ENCODE results near the gene TMEM190.

The TMEM190 gene

GRCh38 chr19:55372316-55373081 lies 4.1 kb upstream of the TMEM190 start:
- no peak for DNase-seq

DNA sequence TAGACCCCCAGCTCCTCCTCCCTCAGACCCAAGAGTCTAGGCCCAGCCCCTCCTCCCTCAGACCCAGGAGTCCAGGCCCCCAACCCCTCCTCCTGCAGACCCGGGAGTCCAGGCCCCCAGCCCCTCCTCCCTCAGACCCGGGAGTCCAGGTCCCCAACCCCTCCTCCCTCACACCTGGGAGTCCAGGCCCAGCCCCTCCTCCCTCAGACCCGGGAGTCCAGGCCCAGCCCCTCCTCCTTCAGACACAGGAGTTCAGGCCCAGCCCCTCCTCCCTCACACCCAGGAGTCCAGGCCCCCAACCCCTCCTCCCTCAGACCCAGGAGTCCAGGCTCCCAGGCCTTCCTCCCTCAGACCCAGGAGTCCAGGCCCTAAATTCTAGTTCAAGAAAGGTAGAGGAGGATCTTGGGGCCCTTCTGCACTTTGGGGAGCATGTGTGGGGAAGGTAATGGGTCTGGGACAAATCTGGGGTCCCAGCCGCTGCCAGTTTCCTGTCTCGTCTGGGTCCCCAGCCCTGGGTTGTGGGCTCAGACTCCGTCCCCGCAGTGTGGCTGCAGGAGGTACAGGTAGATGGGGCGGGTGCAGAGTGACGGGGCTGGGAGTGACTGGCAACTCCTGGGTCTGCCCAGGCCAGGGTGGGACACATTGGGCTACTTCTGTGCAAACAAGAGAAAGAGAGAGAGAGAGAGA lies 3.2 kb upstream of the TMEM190 start:
- no peak for DNase-seq

GRCh38 chr19:55373993-55374757 lies 2.5 kb upstream of the TMEM190 start:
- no peak for DNase-seq

DNA sequence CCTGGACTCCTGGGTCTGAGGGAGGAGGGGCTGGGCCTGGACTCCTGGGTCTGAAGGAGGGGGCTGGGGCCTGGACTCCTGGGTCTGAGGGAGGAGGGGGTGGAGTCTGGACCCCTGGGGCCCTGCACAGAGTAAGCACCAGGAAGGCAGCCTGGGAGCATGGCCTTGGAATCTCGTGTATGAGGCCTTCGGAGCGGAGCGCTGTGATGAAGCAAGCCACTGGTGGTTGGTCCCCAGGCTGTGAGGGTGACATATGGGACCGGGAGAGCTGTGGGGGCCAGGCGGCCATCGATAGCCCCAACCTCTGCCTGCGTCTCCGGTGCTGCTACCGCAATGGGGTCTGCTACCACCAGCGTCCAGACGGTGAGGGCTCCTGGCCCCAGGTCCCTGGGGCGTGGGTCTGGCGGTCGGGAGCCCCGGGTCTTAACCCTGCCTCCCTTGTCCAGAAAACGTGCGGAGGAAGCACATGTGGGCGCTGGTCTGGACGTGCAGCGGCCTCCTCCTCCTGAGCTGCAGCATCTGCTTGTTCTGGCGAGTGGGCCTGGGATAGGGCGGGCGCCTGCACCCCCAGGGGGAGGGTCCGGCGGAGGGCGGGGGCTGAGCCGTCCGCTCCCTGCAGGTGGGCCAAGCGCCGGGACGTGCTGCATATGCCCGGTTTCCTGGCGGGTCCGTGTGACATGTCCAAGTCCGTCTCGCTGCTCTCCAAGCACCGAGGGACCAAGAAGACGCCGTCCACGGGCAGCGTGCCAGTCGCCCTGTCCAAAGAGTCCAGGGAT lies 918 bp downstream of the TMEM190 start:
- DNase-seq = no peak

GRCh38 chr19:55379174-55379573 lies 2.5 kb downstream of the TMEM190 start:
- no peak for DNase-seq

GRCh38 chr19:55382013-55382412 lies 5.4 kb downstream of the TMEM190 start:
- no peak for DNase-seq

DNA sequence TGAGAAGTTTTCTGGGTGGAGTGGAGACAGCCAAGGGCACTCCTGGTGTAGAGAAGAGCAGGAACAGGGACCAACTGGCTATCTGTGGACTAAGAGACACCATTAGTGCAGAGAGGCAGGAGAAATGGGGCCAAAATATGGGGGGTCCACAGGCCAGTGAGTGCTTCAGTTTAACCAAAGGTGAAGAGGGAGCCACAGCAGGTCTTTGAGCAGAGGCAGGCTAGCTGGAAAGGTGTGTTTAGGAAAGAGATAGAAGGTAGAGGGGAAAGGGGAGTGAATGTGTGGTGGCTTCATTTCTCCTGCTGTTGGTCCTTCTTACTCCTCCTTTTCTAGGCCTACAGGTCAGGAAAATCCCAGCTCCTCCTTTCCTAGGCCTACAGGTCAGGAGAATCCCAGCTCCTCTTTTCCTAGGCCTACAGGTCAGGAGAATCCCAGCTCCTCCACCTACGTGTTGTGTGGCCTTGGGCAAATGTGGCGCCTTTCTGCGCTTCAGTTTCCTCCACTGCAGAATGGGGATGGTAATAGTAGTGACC lies 6.0 kb downstream of the TMEM190 start:
- DNase-seq = no peak

DNA sequence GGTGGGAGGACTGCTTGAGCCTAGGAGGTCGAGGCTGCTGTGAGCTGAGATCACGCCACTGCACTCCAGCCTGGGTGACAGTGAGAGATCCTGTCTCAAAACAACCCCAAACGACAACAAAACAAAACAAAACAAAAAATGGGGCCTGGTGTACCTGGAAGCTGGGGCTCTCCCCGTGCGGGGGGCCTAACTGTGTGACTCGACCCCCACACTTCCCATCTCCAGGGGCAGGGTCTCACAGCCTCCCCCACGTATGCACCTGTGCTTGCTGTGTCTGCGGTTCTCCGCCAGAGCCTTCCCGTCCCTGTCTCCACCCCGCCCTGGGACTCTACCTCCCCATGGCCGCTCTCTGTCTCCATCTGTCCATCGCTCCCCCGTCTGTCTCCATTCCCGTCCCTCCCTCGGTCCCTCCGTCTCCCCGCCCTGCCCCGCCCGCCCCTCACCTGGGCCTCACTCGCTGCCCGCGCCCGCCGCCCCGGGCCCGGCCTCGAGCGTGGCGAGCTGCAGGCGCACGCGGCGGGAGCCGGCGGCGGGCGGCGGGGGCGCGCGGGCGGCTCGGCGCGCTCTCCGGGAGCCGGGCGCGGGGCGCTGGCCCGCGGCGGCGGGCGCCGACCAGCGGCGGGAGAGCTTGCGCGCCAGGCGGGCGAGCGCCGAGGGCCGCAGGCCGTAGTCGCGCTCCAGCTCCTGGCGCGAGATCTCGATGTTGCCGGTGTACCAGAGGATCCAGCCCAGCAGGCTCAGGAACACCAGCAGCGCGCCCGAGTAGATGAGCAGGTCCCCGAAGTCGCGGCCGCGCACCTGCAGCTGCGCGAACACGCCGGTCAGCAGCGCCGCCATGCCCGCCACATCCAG lies 6.9 kb downstream of the TMEM190 start:
- peak; percentile 46 for DNase-seq

- peak; percentile 40 for DNase-seq
These were observed 7.7 kb downstream of the TMEM190 start, which contains the start of gene TMEM238 for GRCh38 chr19:55384131-55384919. Gene TMEM238, minus strand, starts transcription at chr19:55384292. Its CDS starts 33 bp downstream, at chr19:55384259.

- peak; percentile 97 for DNase-seq
These were observed 8.5 kb downstream of the TMEM190 start for GRCh38 chr19:55384920-55385723.

- DNase-seq = peak; percentile 99
These were observed 9.3 kb downstream of the TMEM190 start, which contains the start of gene RPL28 for GRCh38 chr19:55385724-55386492. Gene RPL28, plus strand, starts transcription at chr19:55385932. Its CDS starts 426 bp downstream, at chr19:55386358.

GRCh38 chr19:55386493-55386971 lies 9.9 kb downstream of the TMEM190 start:
- DNase-seq = no peak

DNA sequence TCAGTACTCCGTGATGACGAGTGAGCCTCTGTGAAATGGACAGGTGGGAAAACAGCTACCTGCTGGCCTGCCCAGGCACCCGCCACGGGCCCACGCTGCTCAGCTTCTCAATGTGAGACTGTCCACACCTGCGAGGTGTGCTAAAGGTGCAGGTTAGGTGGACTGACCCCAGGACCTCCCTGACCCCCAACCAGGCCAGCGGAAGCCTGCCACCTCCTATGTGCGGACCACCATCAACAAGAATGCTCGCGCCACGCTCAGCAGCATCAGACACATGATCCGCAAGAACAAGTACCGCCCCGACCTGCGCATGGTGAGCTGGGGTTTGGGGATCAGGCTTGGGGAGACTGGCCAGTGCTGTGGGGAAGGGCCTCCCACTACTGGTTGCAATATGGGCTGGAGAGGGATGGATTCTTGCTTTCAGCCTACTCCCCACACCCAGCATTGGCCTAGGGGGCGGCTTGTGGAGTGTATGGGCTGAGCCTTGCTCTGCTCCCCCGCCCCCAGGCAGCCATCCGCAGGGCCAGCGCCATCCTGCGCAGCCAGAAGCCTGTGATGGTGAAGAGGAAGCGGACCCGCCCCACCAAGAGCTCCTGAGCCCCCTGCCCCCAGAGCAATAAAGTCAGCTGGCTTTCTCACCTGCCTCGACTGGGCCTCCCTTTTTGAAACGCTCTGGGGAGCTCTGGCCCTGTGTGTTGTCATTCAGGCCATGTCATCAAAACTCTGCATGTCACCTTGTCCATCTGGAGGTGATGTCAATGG lies 11.3 kb downstream of the TMEM190 start:
- no peak for DNase-seq

- DNase-seq = no peak
These were observed 13.0 kb downstream of the TMEM190 start for GRCh38 chr19:55389386-55390317.

GRCh38 chr19:55390461-55390880 lies 13.8 kb downstream of the TMEM190 start:
- DNase-seq = no peak

DNA sequence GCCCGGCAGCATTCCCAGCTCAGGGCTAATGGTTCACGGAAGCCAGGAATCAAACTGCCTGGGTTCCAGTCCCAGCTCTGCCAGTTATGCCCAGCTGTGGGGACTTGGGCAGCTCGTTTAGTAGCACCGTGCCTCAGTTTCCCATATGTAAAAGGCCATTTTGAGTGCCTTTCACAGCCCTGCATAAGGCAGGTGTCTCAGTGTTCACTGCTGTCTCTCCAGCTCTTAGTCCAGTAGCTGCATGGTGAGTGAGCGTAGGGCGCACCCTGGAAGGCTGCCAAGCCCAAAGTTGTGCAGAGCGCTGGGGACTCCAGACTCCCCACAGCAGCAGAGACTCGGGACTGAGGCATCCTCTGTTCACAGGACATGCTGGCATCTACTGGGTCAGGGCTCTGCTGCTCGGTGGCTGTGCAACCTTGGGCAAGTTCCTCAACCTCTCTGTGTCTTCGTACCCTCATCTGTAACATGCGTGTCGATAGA lies 14.6 kb downstream of the TMEM190 start:
- no peak for DNase-seq

Measured in CD4-positive, alpha-beta T cell treated with Interleukin-21 for 1 hour (primary cell).